ENCODE measurements around the gene BTBD9. TPM values are rescaled to one million over a fixed set of nuclear protein-coding genes. Genes with fewer than 3 reads are reported as not detected.

Gene BTBD9
- total and polyA plus RNA-seq, 9 of the 15 experiments (the other 6 are each of a cell fraction or from before 2014, with no cell fraction given): 0.08 to 1.6 (median 0.58) TPM

GRCh38 chr6:38481211-38481836 is 158.4 kb downstream of the BTBD9 start:
- POLR2A ChIA-PET: no interaction called here
- Histone ChIP-seq H3K79me2 (ENCODE audit: control insufficient read depth, insufficient read depth, low read length) (no peaks in the 10 kb centered on the region), H2AFZ (ENCODE audit: low read depth, low read length) (no peak overlapping the region), H3K36me3 (ENCODE audit: control insufficient read depth, insufficient read depth, low read length) (no peaks in the 10 kb centered on the region), H3K4me2 (ENCODE audit: insufficient read depth, low read length) (no peak overlapping the region), H3K9me3 (replicated peaks; ENCODE audit: control insufficient read depth, insufficient read depth, low read depth, low read length) (no peaks in the 10 kb centered on the region), H3K9ac (ENCODE audit: insufficient read depth in 1 of 2, low read depth in 2 of 2, low read length in 2 of 2) (no peak overlapping the region), H4K20me1 (replicated peaks; ENCODE audit: control insufficient read depth, insufficient read depth, low read length) (no peaks in the 10 kb centered on the region; the same call in 1 of the 2 replicates), H3K27me3 (ENCODE audit: control insufficient read depth in 2 of 2, insufficient read depth in 2 of 2, low read length in 2 of 2) (peaks cover 4 to 18% of the 10 kb centered on the region in 2 experiments; a peak in 4 of 5 replicates), H3K27ac (ENCODE audit: extremely low read depth, low read depth, low read length) (no peak overlapping the region), H3K9me1 (ENCODE audit: control insufficient read depth, insufficient read depth, low read length) (no peaks in the 10 kb centered on the region), H3K4me1 (replicated peaks in 1 of 2; ENCODE audit: control insufficient read depth in 2 of 2, insufficient read depth in 2 of 2, low read length in 2 of 2) (no peaks in the 10 kb centered on the region), H3K4me3 (no peak overlapping the region)
- in situ Hi-C loops (cut with MboI) (loop anchor here (25.0 kb wide), 3 partner anchors 769 to 1469 kb away; partner anchors contain the start of genes FGD2 and RNF8), intact Hi-C loops (cut with micrococcal nuclease) (no loop called here)
- ATAC-seq (no peak), DNase-seq (ENCODE audit: extremely low read depth in 1 of 4, low spot score in 3 of 4) (no peak), FAIRE-seq (no peak)
- CTCF ChIA-PET (ENCODE audit: low intra/inter-chr PET ratio): no interaction called here
- TF ChIP-seq KHSRP (IDR thresholded peaks at IDR 0.05) (no peak), USF1 (CRISPR knock-in tag; IDR thresholded peaks at IDR 0.05) (no peak)
- BruUV-seq (replicated peaks): no TSS peak
- 3% methylated on average over 5 of the region's 5 CpGs for WGBS (ENCODE audit: insufficient coverage, low coverage, missing lambda C conversion rate)

GRCh38 chr6:38480036-38480435 is 159.7 kb downstream of the BTBD9 start:
- Histone ChIP-seq H3K36me3 (ENCODE audit: control insufficient read depth, insufficient read depth, low read length) (no peaks in the 10 kb centered on the region), H3K9me1 (ENCODE audit: control insufficient read depth, insufficient read depth, low read length) (no peaks in the 10 kb centered on the region), H3K9ac (ENCODE audit: insufficient read depth in 1 of 2, low read depth in 2 of 2, low read length in 2 of 2) (no peak overlapping the region), H3K27me3 (ENCODE audit: control insufficient read depth in 2 of 2, insufficient read depth in 2 of 2, low read length in 2 of 2) (peaks cover 4 to 18% of the 10 kb centered on the region in 2 experiments; a peak in 4 of 5 replicates), H3K4me1 (replicated peaks in 1 of 2; ENCODE audit: control insufficient read depth in 2 of 2, insufficient read depth in 2 of 2, low read length in 2 of 2) (no peaks in the 10 kb centered on the region), H4K20me1 (replicated peaks; ENCODE audit: control insufficient read depth, insufficient read depth, low read length) (no peaks in the 10 kb centered on the region; the same call in 1 of the 2 replicates), H3K27ac (ENCODE audit: extremely low read depth, low read depth, low read length) (no peak overlapping the region), H3K4me3 (no peak overlapping the region), H3K4me2 (ENCODE audit: insufficient read depth, low read length) (no peak overlapping the region), H3K9me3 (replicated peaks; ENCODE audit: control insufficient read depth, insufficient read depth, low read depth, low read length) (no peaks in the 10 kb centered on the region), H3K79me2 (ENCODE audit: control insufficient read depth, insufficient read depth, low read length) (no peaks in the 10 kb centered on the region), H2AFZ (ENCODE audit: low read depth, low read length) (no peak overlapping the region)
- in situ Hi-C loops (cut with MboI): loop anchor here (25.0 kb wide), 3 partner anchors 768 to 1468 kb away; partner anchors contain the start of genes FGD2 and RNF8
- intact Hi-C loops (cut with micrococcal nuclease): no loop called here
- no TSS peak for BruUV-seq (replicated peaks)
- TF ChIP-seq GABPB1 (CRISPR knock-in tag; IDR thresholded peaks at IDR 0.05) (no peak), MEF2D (tag; conservative IDR thresholded peaks at IDR 0.05; ENCODE audit: low read depth) (no peak), SMARCA5 (IDR thresholded peaks at IDR 0.05) (no peak), ZNF77 (CRISPR knock-in tag; IDR thresholded peaks at IDR 0.05) (no peak), NFE2 (IDR thresholded peaks at IDR 0.05; ENCODE audit: low read depth) (no peak), CBFB (CRISPR knock-in tag; IDR thresholded peaks at IDR 0.05) (no peak), MYBL2 (IDR thresholded peaks at IDR 0.05; ENCODE audit: low read depth) (no peak), MYBL2 (CRISPR knock-in tag; IDR thresholded peaks at IDR 0.05; ENCODE audit: borderline replicate concordance) (no peak)
- FAIRE-seq (no peak), ATAC-seq (no peak), DNase-seq (ENCODE audit: extremely low read depth in 1 of 4, low spot score in 3 of 4) (no peak)
- POLR2A ChIA-PET: no interaction called here
- CTCF ChIA-PET (ENCODE audit: low intra/inter-chr PET ratio): no interaction called here
- 2% methylated on average over 4 of the region's 4 CpGs for WGBS (ENCODE audit: insufficient coverage, low coverage, missing lambda C conversion rate)
